K562 (cell line): Measurements from ENCODE around the gene ARR3. TPM values are rescaled to one million over a fixed set of nuclear protein-coding genes. Genes with fewer than 3 reads are reported as not detected.

Experiments
- ATAC-seq: fragments of 200-7000 bp; cut with Tn5 transposase; 3 replicates; pipeline ENCODE4 v1.9.1; 2020; ENCODE audit warnings: moderate library complexity
- BruUV-seq: library from RNA; stranded (reverse); fragments of 400-500 nt; replicated peaks from 2 replicates; lab custom pipeline; 2021; lab: Mats Ljungman, UMichigan
- CTCF ChIA-PET: fragments of 300-600 bp; formaldehyde crosslinking; extraction: SDS; loops from one replicate; lab custom pipeline; 2021; ENCODE audit warnings: low intra/inter-chr PET ratio; lab: Yijun Ruan, JAX
- POLR2A ChIA-PET: fragments of 300-600, 350-650 bp; sonication (Branson Sonifier 250); formaldehyde crosslinking; extraction: SDS; loops from one replicate; lab custom pipeline; 2021; ENCODE audit warnings: antibody characterized with exemption, inconsistent platforms; lab: Yijun Ruan, JAX
- DNase-seq, 4 experiments: peaks; one replicate each; pipeline versions ENCODE4 v3.0.0 to v3.0.0-alpha.2; 2011 to 2018; ENCODE audit warnings: low spot score in 3 of 4, mixed read lengths in 3 of 4; ENCODE audit errors: extremely low read depth in 1 of 4
- FAIRE-seq: peaks from 2 replicates; lab custom pipeline; 2011; peaks lifted over from hg19 to GRCh38; lab: Jason Lieb, UNC
- H2AFZ ChIP-seq: 2 replicates; pipeline ENCODE4 v1.6.0; 2011; ENCODE audit warnings: low read depth, low read length, control low read depth, inconsistent platforms
- H3K27ac ChIP-seq: fragments of 200-600 bp; 3 replicates; pipeline ENCODE4 v1.8.0; 2011; ENCODE audit warnings: low read depth, mild to moderate bottlenecking, control low read depth, inconsistent platforms, low read length, moderate library complexity, mixed read lengths; ENCODE audit errors: extremely low read depth
- H3K27me3 ChIP-seq, 2 experiments: fragments of 300-600 bp in 1 of 2; 2 replicates in 1 of 2; 3 replicates in 1 of 2; pipeline versions ENCODE4 v1.6.0 to v1.8.0; 2011; ENCODE audit warnings: inconsistent platforms in 2 of 2, low read length in 2 of 2, mild to moderate bottlenecking in 1 of 2, mixed read lengths in 1 of 2, moderate library complexity in 1 of 2; ENCODE audit not compliant: control insufficient read depth in 2 of 2, insufficient read depth in 2 of 2
- H3K36me3 ChIP-seq: fragments of 300-600 bp; 3 replicates; pipeline ENCODE4 v1.8.0; 2011; ENCODE audit warnings: mild to moderate bottlenecking, low read length, inconsistent platforms; ENCODE audit not compliant: control insufficient read depth, insufficient read depth
- H3K4me1 ChIP-seq, 2 experiments: fragments of 200-600 bp in 1 of 2; replicated peaks in 1 of 2; 2 replicates in 1 of 2; 3 replicates in 1 of 2; pipeline versions ENCODE4 v1.5.1 to v1.8.0; 2011; ENCODE audit warnings: inconsistent platforms in 2 of 2, low read length in 2 of 2, mild to moderate bottlenecking in 1 of 2, mixed read lengths in 1 of 2, moderate library complexity in 1 of 2; ENCODE audit not compliant: control insufficient read depth in 2 of 2, insufficient read depth in 2 of 2
- H3K4me2 ChIP-seq: 2 replicates; pipeline ENCODE4 v1.6.1; 2011; ENCODE audit warnings: low read length, control low read depth, inconsistent platforms, mixed read lengths; ENCODE audit not compliant: insufficient read depth
- H3K4me3 ChIP-seq: fragments of 200-600 bp; sonication (generic), shearing (Covaris generic); 2 replicates; pipeline ENCODE4 v1.5.1; 2016; ENCODE audit warnings: control low read depth, inconsistent platforms
- H3K79me2 ChIP-seq: fragments of 200-600 bp; 3 replicates; pipeline ENCODE4 v1.8.0; 2011; ENCODE audit warnings: low read length, inconsistent platforms; ENCODE audit not compliant: control insufficient read depth, insufficient read depth
- H3K9ac ChIP-seq, 2 experiments: 2 replicates each; pipeline versions ENCODE4 v1.6.0 to v1.6.1; 2011; ENCODE audit warnings: low read depth in 2 of 2, low read length in 2 of 2, control low read depth in 1 of 2, inconsistent platforms in 1 of 2, mild to moderate bottlenecking in 1 of 2, mixed read lengths in 1 of 2; ENCODE audit not compliant: insufficient read depth in 1 of 2
- H3K9me1 ChIP-seq: one replicate; pipeline ENCODE4 v1.6.0; 2011; ENCODE audit warnings: inconsistent platforms, mild to moderate bottlenecking, low read length, moderate library complexity; ENCODE audit not compliant: control insufficient read depth, insufficient read depth
- H3K9me3 ChIP-seq: replicated peaks from 2 replicates; pipeline ENCODE4 v1.5.1; 2011; ENCODE audit warnings: low read depth, low read length, inconsistent platforms; ENCODE audit not compliant: control insufficient read depth, insufficient read depth
- H4K20me1 ChIP-seq: replicated peaks from 2 replicates; pipeline ENCODE4 v1.6.1; 2011; ENCODE audit warnings: low read length, inconsistent platforms, mixed read lengths; ENCODE audit not compliant: control insufficient read depth, insufficient read depth
- CHCHD3 ChIP-seq: fragments of 250-450 bp; sonication (Bioruptor Pico); IDR thresholded peaks from 2 replicates; pipeline ENCODE4 v2.1.2; 2022; ENCODE audit warnings: mild to moderate bottlenecking
- FOXA3 ChIP-seq, 2 experiments: fragments of 450-650 bp in 1 of 2; sonication (generic) in 1 of 2; formaldehyde crosslinking; IDR thresholded peaks in 1 of 2; conservative IDR thresholded peaks in 1 of 2; 2 replicates each; pipeline versions ENCODE4 v1.4.0 to v1.8.0; 2020 to 2022; ENCODE audit warnings: mild to moderate bottlenecking in 2 of 2, missing genetic modification reagents in 1 of 2
- HMG20A ChIP-seq: fragments of 450-650 bp; formaldehyde crosslinking; conservative IDR thresholded peaks from 2 replicates; pipeline ENCODE4 v1.4.0; 2020; ENCODE audit warnings: mild to moderate bottlenecking, mixed read lengths
- KDM5B ChIP-seq: fragments of 200-600 bp; sonication (generic); IDR thresholded peaks from 2 replicates; pipeline ENCODE4 v1.6.1; 2012; ENCODE audit warnings: low read depth, mild to moderate bottlenecking, moderate library complexity, low read length, control low read depth, inconsistent platforms; ENCODE audit not compliant: insufficient replicate concordance
- MBD2 ChIP-seq: sonication (generic); IDR thresholded peaks from 2 replicates; pipeline ENCODE4 v1.6.1; 2016; ENCODE audit warnings: low read depth, borderline replicate concordance
- SMARCE1 ChIP-seq: fragments of 450-650 bp; IDR thresholded peaks from 2 replicates; pipeline ENCODE4 v1.7.1; 2016; ENCODE audit warnings: mild to moderate bottlenecking
- TRIM28 ChIP-seq: fragments of 450-650 bp; IDR thresholded peaks from 2 replicates; pipeline ENCODE4 v1.6.1; 2017
- XRCC5 ChIP-seq: fragments of 200-400 bp; formaldehyde crosslinking; IDR thresholded peaks from 2 replicates; pipeline ENCODE4 v1.6.1; 2017; ENCODE audit warnings: low read depth, mild to moderate bottlenecking, low read length
- ZNF311 ChIP-seq: fragments of 250-450 bp; sonication (Bioruptor Pico); IDR thresholded peaks from 2 replicates; pipeline ENCODE4 v1.4.0; 2020; ENCODE audit warnings: mild to moderate bottlenecking, moderate library complexity
- ZNF354B ChIP-seq: fragments of 250-450 bp; sonication (Bioruptor Pico); IDR thresholded peaks from 2 replicates; pipeline ENCODE4 v1.4.0; 2020
- ZSCAN32 ChIP-seq: fragments of 450-650 bp; formaldehyde crosslinking; IDR thresholded peaks from 2 replicates; pipeline ENCODE4 v1.4.0; 2020; ENCODE audit warnings: mild to moderate bottlenecking, moderate library complexity
- WGBS: fragments of 100-300 bp; shearing (Covaris generic); methylation state at CpG from one replicate; pipeline ENCODE4 v1.1.6; 2016; ENCODE audit warnings: low coverage, mixed read lengths; ENCODE audit not compliant: insufficient coverage; ENCODE audit errors: missing lambda C conversion rate; 5-methylcytosine and 5-hydroxymethylcytosine counted together
- in situ Hi-C: fragments of 300-500 bp; cut with MboI; formaldehyde crosslinking; loops from 4 replicates; pipeline ENCODE4 v1.15.0; 2018; ENCODE audit warnings: inconsistent platforms, mixed read lengths
- intact Hi-C: fragments of 100-400 bp; cut with micrococcal nuclease; formaldehyde crosslinking; loops from 2 replicates; pipeline ENCODE4 v1.14.2; 2022
- polyA plus RNA-seq, 8 experiments: library from polyadenylated mRNA; depleted of rRNA in 4 of 8; stranded (reverse) in 5 of 8; unstranded in 3 of 8; fragments of >200 nt; fragmentation: Nextera tagmentation in 2 of 8; fragmentation: Illumina TruSeq in 1 of 8; extraction: Ambion mirVana in 2 of 8; extraction: Trizol in 1 of 8; gene quantifications; 2 replicates each; pipeline versions ENCODE4 v1.2.1 to v1.2.3, GENCODE V29; 2011 to 2014; ENCODE audit warnings: inconsistent platforms in 1 of 8, missing spikeins in 1 of 8
- total RNA-seq, 7 experiments: library from RNA; depleted of rRNA in 6 of 7; stranded (reverse); fragments of >200 nt in 6 of 7; fragmentation: Illumina TruSeq in 2 of 7; extraction: Trizol in 2 of 7; gene quantifications; 2 replicates each; pipeline versions ENCODE4 v1.2.1 to v1.2.3, GENCODE V29; 2011 to 2021; ENCODE audit warnings: low replicate concordance in 1 of 7

Gene ARR3
- total and polyA plus RNA-seq, 9 of the 15 experiments (the other 6 are each of a cell fraction or from before 2014, with no cell fraction given): not detected

- TF ChIP-seq ZNF311 (CRISPR knock-in tag) (no peak), HMG20A (no peak), CHCHD3 (no peak), ZNF354B (no peak), MBD2 (no peak), KDM5B (no peak), XRCC5 (no peak), SMARCE1 (no peak)
- no peak for DNase-seq
- ChIA-PET POLR2A (no interaction called here), CTCF (no interaction called here)
- intact Hi-C loops (no loop called here), in situ Hi-C loops (no loop called here)
- Histone ChIP-seq H3K9me1 (no peaks in the 10 kb centered on the region), H2AFZ (no peak overlapping the region), H4K20me1 (no peaks in the 10 kb centered on the region), H3K4me1 (no peaks in the 10 kb centered on the region), H3K79me2 (no peaks in the 10 kb centered on the region), H3K36me3 (no peaks in the 10 kb centered on the region), H3K9ac (no peak overlapping the region), H3K9me3 (no peaks in the 10 kb centered on the region), H3K4me3 (no peak overlapping the region), H3K4me2 (no peak overlapping the region), H3K27ac (no peak overlapping the region), H3K27me3 (no peaks in the 10 kb centered on the region)
- FAIRE-seq: no peak
- no peak for ATAC-seq
- no TSS peak for BruUV-seq
Observed at GRCh38 chrX:70226048-70226447, 42.1 kb upstream of the ARR3 start.

- no peak for TF ChIP-seq ZSCAN32 (CRISPR knock-in tag)
- no peak for TF ChIP-seq TRIM28
- TF ChIP-seq FOXA3 (CRISPR knock-in tag; conservative IDR thresholded peaks at IDR 0.05 in 1 of 2, IDR thresholded peaks at IDR 0.05 in 1 of 2): no peak
- intact Hi-C loops: no loop called here
- H3K36me3 ChIP-seq: no peaks in the 10 kb centered on the region
- BruUV-seq: no TSS peak
- in situ Hi-C loops: no loop called here
- no peak overlapping the region for H3K27ac ChIP-seq
- FAIRE-seq: no peak
- no peak overlapping the region for H3K9ac ChIP-seq
- CTCF ChIA-PET: no interaction called here
- H3K9me1 ChIP-seq: no peaks in the 10 kb centered on the region
- no peaks in the 10 kb centered on the region for H3K9me3 ChIP-seq
- no peaks in the 10 kb centered on the region for H4K20me1 ChIP-seq
- POLR2A ChIA-PET: no interaction called here
- peaks cover 0 to 3% of the 10 kb centered on the region in 2 experiments; a peak in 1 of 5 replicates for H3K4me1 ChIP-seq
- H3K4me2 ChIP-seq: no peak overlapping the region
- no peak overlapping the region for H2AFZ ChIP-seq
- H3K4me3 ChIP-seq: no peak overlapping the region
- no peak for DNase-seq
- no peaks in the 10 kb centered on the region for H3K27me3 ChIP-seq
- ATAC-seq: no peak
- no peaks in the 10 kb centered on the region for H3K79me2 ChIP-seq
- 5% methylated on average over 2 of the region's 2 CpGs for WGBS
Observed at GRCh38 chrX:70226687-70227086, 41.4 kb upstream of the ARR3 start.
